PC-3 (cell line): ENCODE results near the gene SMOC2.

Source experiments
- EZH2 ChIP-seq: fragments of 300-600 bp; sonication (generic); IDR thresholded peaks from one replicate; pipeline ENCODE4 v1.6.1; 2017; ENCODE audit warnings: antibody characterized with exemption, mild to moderate bottlenecking, low read length; ENCODE audit not compliant: unreplicated experiment
- EZH2phosphoT487 ChIP-seq: fragments of 300-600 bp; sonication (generic); IDR thresholded peaks from 2 replicates; pipeline ENCODE4 v1.6.1; 2018; ENCODE audit warnings: mild to moderate bottlenecking, antibody characterized with exemption, low read length, borderline replicate concordance
- TF ChIP-seq, protein P1 (sequence below): fragments of 300-600 bp; sonication (generic); conservative IDR thresholded peaks from 2 replicates; pipeline ENCODE4 v1.5.1; 2017; ENCODE audit warnings: antibody characterized with exemption, low read depth, mild to moderate bottlenecking, low read length

DNA sequence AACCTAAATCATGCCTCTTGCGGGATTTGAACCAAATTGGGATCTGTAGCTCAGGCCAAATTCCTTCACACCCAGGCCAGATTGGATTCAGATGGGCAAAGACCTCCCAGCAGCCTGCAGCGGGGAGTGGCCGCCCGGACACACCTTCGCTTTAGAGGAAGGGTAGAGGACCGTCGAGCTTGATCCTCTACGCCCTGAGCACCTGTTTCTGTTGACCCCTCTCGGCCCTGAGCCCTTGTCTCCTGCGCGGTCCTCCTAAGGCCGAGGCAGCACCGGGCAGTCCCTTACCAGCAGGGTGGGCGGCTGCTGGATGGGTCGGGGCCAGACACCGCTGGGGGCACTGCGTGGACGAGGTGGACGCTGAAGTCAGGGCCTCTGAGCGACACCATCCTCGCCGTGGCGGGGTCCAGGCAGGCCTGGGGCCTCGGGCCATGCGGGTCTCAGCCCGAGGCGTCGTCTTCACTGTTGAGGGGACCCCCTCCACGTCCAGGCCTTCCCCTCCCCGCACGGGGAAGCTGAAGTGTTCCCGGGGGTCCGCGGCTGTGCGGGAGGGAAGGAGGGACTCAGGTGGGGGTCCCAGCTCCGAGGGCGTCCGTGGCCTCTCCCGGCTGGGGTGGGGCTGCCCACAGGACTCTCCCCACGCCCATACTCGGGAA lies 114.8 kb downstream of the SMOC2 start:
- TF ChIP-seq, protein P1, sequence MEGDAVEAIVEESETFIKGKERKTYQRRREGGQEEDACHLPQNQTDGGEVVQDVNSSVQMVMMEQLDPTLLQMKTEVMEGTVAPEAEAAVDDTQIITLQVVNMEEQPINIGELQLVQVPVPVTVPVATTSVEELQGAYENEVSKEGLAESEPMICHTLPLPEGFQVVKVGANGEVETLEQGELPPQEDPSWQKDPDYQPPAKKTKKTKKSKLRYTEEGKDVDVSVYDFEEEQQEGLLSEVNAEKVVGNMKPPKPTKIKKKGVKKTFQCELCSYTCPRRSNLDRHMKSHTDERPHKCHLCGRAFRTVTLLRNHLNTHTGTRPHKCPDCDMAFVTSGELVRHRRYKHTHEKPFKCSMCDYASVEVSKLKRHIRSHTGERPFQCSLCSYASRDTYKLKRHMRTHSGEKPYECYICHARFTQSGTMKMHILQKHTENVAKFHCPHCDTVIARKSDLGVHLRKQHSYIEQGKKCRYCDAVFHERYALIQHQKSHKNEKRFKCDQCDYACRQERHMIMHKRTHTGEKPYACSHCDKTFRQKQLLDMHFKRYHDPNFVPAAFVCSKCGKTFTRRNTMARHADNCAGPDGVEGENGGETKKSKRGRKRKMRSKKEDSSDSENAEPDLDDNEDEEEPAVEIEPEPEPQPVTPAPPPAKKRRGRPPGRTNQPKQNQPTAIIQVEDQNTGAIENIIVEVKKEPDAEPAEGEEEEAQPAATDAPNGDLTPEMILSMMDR, result no peak
- no peak for TF ChIP-seq EZH2
- no peak for TF ChIP-seq EZH2phosphoT487
